HG03457 (cell line): ENCODE data around the gene TUBB4B.

ENCODE experiments used
- ATAC-seq: cut with Tn5 transposase; IDR thresholded peaks from one replicate; pipeline ENCODE4 v1.9.1; 2021; ENCODE audit warnings: moderate number of reproducible peaks; ENCODE audit not compliant: unreplicated experiment

The TUBB4B gene

DNA sequence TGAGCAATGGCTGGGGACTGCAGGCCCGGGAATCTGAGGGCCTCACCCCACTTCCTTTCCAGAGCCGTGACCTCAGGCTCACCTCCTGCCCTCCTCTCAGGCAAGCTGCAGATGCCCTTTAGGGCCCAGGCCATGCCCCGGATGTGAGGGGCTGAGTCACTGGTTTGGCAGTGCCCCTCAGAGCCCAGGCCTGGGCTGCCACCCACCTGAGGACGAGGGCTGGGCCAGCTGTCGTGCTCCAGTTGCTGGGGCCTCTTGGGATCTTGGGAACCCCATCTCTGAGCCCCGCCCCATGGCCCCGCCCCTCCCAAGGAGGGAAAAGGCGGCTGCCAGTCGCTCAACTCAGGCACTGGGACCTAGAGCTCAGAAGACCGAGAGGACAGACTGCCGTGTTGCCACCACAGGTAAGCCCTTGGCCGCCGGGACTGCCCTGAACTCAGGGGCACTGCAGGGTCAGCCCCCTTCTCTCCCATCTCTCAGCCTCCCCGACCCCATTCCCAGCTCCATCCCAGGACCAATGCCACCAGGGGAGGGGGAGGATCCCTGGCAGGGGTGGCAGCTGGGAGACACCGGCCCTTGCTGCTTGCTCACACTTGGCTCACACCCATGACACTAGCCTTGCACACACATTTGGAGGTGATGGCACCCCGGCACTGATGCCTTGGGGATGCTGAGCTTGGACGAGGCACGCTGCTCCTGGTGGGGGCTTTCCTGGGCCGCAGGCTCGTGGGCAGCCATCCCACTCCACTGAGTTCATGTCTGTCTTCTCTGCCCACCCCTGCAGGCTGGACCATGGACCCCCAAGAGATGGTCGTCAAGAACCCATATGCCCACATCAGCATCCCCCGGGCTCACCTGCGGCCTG, 16.0 kb upstream of the TUBB4B start, which contains the start of gene CYSRT1:
CYSRT1 (plus strand) TSS at position 345 of the 865 bp plus-strand sequence; CDS start at position 793, 448 bp downstream.
- ATAC-seq = no peak

DNA sequence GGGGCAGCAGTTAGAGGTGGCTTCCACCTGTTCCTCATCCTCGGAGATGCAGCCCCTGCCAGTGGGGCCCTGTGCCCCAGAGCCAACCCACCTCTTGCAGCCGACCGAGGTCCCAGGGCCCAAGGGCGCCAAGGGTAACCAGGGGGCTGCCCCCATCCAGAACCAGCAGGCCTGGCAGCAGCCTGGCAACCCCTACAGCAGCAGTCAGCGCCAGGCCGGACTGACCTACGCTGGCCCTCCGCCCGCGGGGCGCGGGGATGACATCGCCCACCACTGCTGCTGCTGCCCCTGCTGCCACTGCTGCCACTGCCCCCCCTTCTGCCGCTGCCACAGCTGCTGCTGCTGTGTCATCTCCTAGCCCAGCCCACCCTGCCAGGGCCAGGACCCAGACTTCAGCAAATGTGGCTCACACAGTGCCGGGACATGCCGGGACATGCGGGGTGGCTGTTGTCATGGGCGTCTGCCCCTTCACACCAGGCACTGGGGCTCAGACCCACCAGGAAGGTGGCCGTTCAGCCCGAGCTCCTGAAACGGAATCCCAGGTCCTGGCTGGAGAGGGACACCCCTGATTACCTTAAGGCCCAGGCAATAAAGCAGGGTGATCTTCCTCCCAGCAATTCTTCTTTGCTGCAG, 15.3 kb upstream of the TUBB4B start:
- no peak for ATAC-seq

- no peak for ATAC-seq
Observed at GRCh38 chr9:137226338-137227053, 14.6 kb upstream of the TUBB4B start.

GRCh38 chr9:137227054-137227852, 13.8 kb upstream of the TUBB4B start, which contains the start of gene RNF224:
TSS of gene RNF224 (plus strand) at chr9:137227502. CDS start at chr9:137228336, 834 bp downstream.
- no peak for ATAC-seq

DNA sequence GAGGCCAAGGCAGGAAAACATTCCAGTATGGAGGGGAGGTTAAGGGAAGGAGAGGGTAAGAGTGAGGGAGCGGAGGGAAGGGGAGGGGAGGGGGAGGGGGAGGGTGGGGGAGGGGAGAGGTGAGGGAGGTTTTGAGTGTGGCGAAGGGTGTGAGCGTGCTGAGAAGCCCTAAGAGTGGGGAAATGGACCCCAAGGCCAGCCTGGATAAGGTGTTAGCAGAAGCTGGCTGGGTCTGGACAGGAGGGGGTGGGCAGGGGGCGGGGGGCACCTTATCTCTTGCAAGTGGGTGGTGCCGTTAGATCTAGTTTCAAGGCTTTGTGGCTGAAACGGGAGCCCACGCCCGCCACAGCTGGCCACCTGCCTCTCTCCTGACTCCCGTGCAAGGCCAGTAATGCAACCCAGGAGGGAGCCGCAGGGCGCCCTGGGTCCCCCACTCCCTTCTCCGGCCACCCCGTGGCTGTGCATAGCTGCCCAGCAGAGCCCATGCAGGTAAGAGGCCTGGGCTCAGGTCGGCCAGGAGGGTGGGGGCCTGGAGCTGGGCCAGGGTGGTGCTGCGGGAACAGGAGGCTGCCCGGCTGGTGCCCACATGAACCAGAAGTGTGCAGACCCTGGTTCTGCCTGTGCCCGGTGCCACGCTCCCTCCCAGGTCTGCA, 13.1 kb upstream of the TUBB4B start:
- no peak for ATAC-seq

- ATAC-seq = no peak
Observed at GRCh38 chr9:137228506-137228967, 12.6 kb upstream of the TUBB4B start.

GRCh38 chr9:137228968-137229896, 11.9 kb upstream of the TUBB4B start:
- no peak for ATAC-seq

DNA sequence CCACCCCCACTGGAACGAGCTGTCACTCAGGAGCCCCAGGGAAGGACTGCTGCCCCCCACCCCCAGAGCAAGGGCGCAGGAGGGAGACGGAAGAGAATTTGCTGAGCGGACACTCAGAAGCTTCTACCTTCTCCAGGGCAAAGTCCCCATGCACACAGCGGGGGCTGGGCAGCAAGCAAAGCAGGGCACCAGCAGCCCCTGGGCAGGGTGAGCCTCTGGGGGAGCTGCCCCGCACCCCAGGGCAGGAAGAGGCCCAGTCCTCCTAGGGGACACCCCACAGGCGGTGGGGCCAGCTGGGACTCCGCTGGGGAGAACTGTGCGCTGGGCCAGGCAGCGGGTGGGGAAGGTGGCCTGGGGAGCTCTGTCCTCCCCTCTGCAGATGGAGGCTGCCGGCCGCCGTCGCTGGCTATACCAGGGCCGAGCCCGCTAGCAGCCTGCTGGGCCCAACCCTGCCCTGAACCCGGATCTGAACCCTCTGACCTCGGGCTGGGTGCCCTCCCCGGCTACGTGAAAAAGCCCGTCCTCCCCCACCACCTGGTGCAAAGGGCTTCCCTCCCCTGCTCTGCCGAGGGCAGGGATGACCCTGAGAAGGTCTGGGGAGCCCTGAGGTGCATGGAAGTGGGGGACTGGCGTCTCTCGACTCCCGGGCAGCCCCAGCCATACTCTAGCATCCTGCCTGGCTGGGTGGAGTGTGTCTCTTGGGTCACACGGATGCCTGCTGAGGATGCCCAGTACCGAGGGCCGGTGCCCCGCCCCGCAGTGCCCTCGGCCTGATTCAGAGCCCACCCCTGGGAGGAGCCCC, 11.0 kb upstream of the TUBB4B start:
- no peak for ATAC-seq

DNA sequence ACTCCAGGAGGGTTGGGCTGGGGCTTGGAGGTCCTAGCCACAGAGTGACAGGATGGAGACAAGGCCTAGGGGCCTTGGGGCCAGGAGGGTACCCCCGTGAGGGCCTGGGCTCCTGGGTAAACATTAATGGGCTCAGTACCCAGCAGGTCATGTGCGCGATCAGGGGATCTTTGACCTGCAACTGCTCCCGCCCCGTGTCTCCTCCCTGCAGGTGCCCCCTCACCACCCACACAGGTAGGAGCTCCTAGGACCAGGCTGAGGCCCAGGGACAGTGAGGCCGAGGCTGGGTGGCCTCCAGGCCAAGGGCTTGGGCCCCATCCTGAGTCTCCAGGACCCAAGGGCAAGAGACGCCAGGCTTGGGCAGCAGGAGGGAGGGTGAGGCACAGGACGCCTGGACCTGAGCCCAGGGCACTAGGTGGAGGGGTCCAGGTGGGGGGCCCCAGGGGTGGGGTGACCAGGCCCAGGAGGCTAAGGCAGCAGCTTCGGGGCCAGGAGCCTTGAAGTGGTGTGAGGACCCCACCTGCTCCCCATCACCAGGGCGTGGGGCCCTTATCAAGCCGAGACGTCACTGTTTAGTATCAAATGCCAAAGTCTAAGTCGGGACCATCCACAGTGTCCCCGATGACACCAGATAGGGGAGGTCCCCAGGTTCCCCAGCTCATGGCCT, 10.2 kb upstream of the TUBB4B start, which contains the start of gene SLC34A3:
SLC34A3 (plus strand) TSS at position 197 of the 667 bp plus-strand sequence. CDS start 802 bp downstream, outside the sequence.
- no peak for ATAC-seq

- ATAC-seq = no peak
Observed at GRCh38 chr9:137231372-137232039, 9.6 kb upstream of the TUBB4B start.

- ATAC-seq = no peak
Observed at GRCh38 chr9:137232101-137232500, 9.0 kb upstream of the TUBB4B start.

DNA sequence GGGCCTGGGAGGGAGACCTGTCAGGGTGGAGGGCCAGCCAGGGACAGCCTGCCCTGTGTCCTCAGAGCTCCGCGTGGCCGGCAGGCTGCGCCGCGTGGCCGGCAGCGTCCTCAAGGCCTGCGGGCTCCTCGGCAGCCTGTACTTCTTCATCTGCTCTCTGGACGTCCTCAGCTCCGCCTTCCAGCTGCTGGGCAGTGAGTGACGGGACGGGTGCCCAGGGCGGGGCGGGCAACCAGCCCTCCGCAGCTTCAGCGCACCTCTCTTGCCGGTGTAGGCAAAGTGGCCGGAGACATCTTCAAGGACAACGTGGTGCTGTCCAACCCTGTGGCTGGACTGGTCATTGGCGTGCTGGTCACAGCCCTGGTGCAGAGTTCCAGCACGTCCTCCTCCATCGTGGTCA, 8.6 kb upstream of the TUBB4B start:
- ATAC-seq = no peak

DNA sequence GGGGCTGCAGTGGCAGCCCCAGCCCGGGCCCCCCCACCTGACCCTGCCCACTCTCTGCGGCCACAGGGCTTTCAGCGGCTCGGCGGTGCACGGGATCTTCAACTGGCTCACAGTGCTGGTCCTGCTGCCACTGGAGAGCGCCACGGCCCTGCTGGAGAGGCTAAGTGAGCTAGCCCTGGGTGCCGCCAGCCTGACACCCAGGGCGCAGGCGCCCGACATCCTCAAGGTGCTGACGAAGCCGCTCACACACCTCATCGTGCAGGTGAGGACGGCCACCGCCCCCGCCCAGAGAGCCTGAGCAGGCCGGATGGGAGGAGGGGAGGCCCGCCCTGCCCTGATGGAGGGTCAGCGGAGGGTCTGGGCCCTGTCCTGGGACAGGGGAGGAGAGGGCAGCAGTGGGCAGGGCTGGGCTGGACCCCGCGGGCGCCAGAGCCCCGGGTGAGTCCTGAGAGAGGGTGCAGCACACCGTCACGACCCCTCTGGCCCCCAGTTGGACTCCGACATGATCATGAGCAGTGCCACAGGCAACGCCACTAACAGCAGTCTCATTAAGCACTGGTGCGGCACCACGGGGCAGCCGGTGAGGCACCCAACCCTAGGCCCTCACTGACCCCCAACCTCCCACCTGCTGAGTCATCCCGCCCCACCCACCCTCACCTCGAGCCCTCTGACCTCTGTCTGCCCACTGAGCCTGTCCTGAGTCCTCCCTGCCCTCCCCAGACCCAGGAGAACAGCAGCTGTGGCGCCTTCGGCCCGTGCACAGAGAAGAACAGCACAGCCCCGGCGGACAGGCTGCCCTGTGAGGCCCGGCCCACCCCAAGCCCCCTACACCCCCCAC, 7.7 kb upstream of the TUBB4B start:
- ATAC-seq = no peak

- ATAC-seq = no peak
Observed at GRCh38 chr9:137234055-137234697, 6.9 kb upstream of the TUBB4B start.

- no peak for ATAC-seq
Observed at GRCh38 chr9:137234758-137235423, 6.2 kb upstream of the TUBB4B start.
